Activated naive CD8-positive, alpha-beta T cell treated with anti-CD3 and anti-CD28 coated beads, Interleukin-2, amount 10 ng/mL, durations not matched to agents 7 days and 5 days (primary cell): ENCODE data around the gene KIF25. TPM values are rescaled to one million over a fixed set of nuclear protein-coding genes. Genes with fewer than 3 reads are reported as not detected.

ENCODE experiments used
- ATAC-seq: fragments of 150-1000 bp; cut with Tn5 transposase; one replicate; pipeline ENCODE4 v1.10.0; 2021; ENCODE audit warnings: low read depth, moderate library complexity
- POLR2A ChIA-PET: fragments of 350-600 bp; sonication (Branson Sonifier 250); formaldehyde crosslinking; loops from one replicate; lab custom pipeline; 2021; ENCODE audit warnings: antibody characterized with exemption; lab: Charles Lee
- DNase-seq: peaks from one replicate; pipeline ENCODE4 v3.0.0; 2021
- H3K27ac Mint-ChIP-seq: one replicate; pipeline ENCODE4 v1.8.0; 2022; ENCODE audit warnings: mild to moderate bottlenecking, mixed read lengths
- H3K27me3 Mint-ChIP-seq: one replicate; pipeline ENCODE4 v1.8.0; 2022; ENCODE audit warnings: mild to moderate bottlenecking, moderate library complexity, mixed read lengths
- H3K36me3 Mint-ChIP-seq: one replicate; pipeline ENCODE4 v1.8.0; 2021; ENCODE audit warnings: mild to moderate bottlenecking, mixed read lengths
- H3K4me1 Mint-ChIP-seq: one replicate; pipeline ENCODE4 v1.8.0; 2021; ENCODE audit warnings: mixed read lengths
- H3K4me3 Mint-ChIP-seq: one replicate; pipeline ENCODE4 v1.8.0; 2022; ENCODE audit warnings: mild to moderate bottlenecking, moderate library complexity, mixed read lengths
- H3K9me3 Mint-ChIP-seq: one replicate; pipeline ENCODE4 v1.8.0; 2021; ENCODE audit warnings: mixed read lengths
- total RNA-seq, 2 experiments: library from RNA; stranded (reverse); gene quantifications; one replicate each; pipeline ENCODE4 v1.2.3, GENCODE V29; 2021

KIF25 gene
- total RNA-seq, 2 experiments from 2014 or later = not detected

DNA sequence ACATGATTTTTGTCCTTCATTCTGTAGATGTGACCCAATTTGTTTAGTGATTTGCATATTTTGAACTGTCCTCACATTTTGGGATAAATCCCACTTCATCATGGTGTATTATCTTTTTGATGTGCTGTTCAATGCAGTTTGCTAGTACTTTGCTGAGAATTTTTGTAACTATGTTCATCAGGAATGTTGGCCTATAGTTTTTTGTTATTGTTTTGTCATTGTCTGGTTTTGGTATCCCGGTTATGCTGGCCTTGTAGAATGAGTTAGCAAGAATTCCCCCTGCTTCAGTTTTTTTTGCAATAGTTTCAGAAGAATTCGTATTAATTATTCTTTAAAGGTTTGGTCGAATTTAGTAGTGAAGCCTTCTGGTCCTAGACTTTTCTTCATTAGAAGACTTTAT is 11.9 kb downstream of the KIF25 start:
- H3K27ac Mint-ChIP-seq = no peak overlapping the region

DNA sequence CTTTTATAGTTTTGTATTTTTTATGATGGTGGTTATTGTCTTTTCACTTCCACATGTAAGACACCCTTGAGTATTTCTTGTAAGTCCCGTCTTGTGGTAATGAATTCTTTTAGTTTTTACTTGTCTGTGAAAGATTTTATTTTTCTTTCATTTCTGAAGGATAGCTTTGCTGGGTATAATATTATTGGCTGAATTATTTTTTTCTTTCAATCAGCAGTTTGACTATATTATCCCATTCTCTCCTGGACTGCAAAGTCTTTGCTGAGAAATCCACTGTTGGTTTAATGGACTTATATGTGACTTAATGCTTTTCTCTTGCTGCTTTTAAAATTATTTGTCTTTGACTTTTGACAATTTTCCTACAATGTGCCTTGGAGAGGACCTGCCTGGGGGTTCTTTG is 13.8 kb downstream of the KIF25 start:
- POLR2A ChIA-PET = no interaction called here
- Mint-ChIP-seq H3K9me3 (peaks cover 13% of the 10 kb centered on the region), H3K36me3 (no peaks in the 10 kb centered on the region), H3K27ac (no peak overlapping the region), H3K4me3 (no peak overlapping the region), H3K4me1 (no peaks in the 10 kb centered on the region), H3K27me3 (peaks cover 3% of the 10 kb centered on the region)
- no peak for ATAC-seq
- no peak for DNase-seq

More for the DNA sequence above, 11.9 kb downstream of the KIF25 start:
- H3K27me3 Mint-ChIP-seq = peaks cover 1% of the 10 kb centered on the region
- H3K4me1 Mint-ChIP-seq = no peaks in the 10 kb centered on the region
- ATAC-seq = no peak
- no peak overlapping the region for H3K4me3 Mint-ChIP-seq
- DNase-seq = no peak
- POLR2A ChIA-PET = no interaction called here
- no peaks in the 10 kb centered on the region for H3K36me3 Mint-ChIP-seq
- peaks cover 10% of the 10 kb centered on the region for H3K9me3 Mint-ChIP-seq

DNA sequence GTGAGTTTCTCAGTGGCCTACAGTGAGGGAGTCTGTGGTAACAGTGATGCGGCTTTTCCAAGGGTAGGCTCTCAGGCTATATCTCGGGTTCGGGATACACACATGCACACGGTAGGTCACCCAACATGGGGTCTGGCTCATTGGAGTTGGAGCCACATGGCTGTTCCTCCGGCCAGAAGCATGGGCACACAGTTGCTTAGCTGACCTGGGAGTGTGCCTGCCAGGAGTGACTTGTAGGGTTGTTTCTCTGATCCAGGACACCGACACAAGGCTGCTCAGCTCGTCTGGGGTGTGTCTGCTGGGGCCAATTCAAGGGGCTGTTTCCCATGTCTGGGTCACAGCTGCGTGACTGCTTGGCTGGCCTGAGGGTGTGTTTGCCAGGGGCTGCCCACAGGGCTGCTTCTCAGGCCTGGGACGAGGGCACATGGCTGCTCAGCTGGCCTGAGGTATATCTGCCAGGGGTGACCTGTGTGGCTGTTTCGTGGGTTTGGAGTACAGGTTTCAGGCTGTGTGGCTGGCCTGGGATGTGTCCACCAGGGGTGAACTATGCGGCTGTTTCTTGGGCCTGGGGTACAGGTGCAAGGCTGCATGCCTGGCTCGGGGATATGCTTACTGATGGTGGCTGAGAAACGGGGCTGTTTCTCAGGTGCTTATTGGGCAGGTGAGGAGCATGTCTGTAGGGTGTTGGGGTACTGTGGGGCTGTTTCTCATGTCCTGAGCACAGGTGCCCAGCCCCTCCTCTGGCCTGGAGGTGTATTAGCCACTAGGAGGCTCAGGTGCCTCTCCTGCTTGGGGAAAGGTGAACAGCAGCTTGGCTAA is 15.2 kb downstream of the KIF25 start:
- POLR2A ChIA-PET = no interaction called here
- ATAC-seq = no peak
- no peak overlapping the region for H3K4me3 Mint-ChIP-seq
- peaks cover 14% of the 10 kb centered on the region for H3K9me3 Mint-ChIP-seq
- H3K4me1 Mint-ChIP-seq = no peaks in the 10 kb centered on the region
- peaks cover 3% of the 10 kb centered on the region for H3K27me3 Mint-ChIP-seq
- no peak for DNase-seq
- H3K36me3 Mint-ChIP-seq = no peaks in the 10 kb centered on the region
- no peak overlapping the region for H3K27ac Mint-ChIP-seq

DNA sequence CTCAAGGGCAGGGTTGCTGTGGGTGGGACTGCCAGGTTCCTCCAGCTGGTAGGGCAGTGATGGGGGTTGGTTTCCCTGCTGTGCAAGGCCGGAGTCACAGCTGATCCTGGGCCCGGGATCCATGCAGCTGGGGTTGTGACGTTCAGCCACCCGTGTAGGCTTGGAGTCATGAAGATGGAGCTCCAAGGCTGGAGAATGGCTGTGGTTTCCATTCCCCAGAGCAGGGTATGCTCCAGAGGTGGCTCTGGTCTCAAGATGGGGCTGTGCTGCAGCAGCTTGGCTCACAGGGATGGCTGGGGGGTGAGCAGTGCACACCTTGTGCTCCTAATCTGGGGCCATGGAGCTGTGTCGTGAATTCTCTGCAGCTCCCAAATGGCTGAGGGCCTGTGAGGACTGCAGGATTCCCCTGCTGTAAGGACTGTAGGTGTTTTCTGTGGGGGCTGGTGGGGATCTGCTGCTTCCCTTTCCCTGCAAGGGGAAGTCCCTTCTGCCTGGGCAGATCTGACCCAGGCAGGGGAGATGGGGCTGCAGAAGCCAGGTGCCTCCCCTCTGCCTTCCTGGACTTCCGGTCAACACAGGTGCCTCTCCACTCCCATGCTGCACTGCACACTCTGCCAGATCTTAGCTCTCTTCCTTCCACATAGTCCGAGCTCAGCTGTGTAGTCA is 15.9 kb downstream of the KIF25 start:
- DNase-seq (no peak), ATAC-seq (no peak)
- no peak overlapping the region for H3K27ac Mint-ChIP-seq
- H3K4me1 Mint-ChIP-seq = no peaks in the 10 kb centered on the region
- peaks cover 14% of the 10 kb centered on the region for H3K9me3 Mint-ChIP-seq
- peaks cover 3% of the 10 kb centered on the region for H3K27me3 Mint-ChIP-seq
- H3K36me3 Mint-ChIP-seq = no peaks in the 10 kb centered on the region
- POLR2A ChIA-PET = no interaction called here
- no peak overlapping the region for H3K4me3 Mint-ChIP-seq

DNA sequence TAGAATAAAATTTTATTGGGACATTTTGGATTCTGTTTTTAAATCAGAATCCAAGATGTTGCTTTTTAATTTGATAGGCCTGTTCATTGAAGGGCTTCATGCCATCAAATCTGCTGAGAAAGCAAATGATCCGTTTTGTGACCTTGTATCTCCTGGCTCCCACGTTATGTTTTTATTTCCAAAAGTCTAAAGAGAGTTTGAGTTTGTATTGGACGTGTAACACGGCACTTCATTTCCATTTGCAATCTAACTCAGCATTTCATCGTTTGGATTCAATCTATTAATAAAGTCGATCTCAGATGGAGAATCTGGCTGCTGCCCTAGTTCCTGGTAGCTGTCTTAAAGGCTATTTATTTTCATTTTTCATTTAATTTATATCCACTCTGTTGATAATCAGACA is 17.0 kb downstream of the KIF25 start:
- peaks cover 3% of the 10 kb centered on the region for H3K27me3 Mint-ChIP-seq
- POLR2A ChIA-PET = no interaction called here

DNA sequence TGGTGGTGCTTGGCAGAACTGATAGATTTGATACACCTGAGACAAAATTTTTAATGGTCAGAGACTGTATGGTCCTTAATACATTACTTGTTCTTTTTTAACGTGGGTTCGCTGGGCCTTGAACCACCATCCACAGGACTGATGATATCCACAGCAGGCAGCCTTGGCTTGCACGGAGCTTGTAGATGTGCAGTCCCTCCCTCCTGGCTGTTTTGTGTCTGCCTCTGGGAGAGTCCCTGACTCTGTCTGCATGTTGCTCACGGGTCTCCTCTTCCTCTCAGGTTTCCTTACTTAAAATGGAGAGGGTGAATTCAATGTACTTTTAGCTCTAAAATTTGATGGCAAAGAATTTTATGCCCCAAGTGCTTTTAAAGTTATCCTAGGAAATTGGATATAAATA is 17.5 kb downstream of the KIF25 start:
- Mint-ChIP-seq H3K27me3 (peaks cover 4% of the 10 kb centered on the region), H3K4me1 (no peaks in the 10 kb centered on the region), H3K4me3 (no peak overlapping the region), H3K27ac (no peak overlapping the region), H3K9me3 (peaks cover 17% of the 10 kb centered on the region), H3K36me3 (no peaks in the 10 kb centered on the region)
- POLR2A ChIA-PET = no interaction called here
- DNase-seq = no peak
- no peak for ATAC-seq

More for the DNA sequence above, 17.0 kb downstream of the KIF25 start:
- Mint-ChIP-seq H3K9me3 (peaks cover 17% of the 10 kb centered on the region), H3K27ac (no peak overlapping the region), H3K4me1 (no peaks in the 10 kb centered on the region), H3K4me3 (no peak overlapping the region), H3K36me3 (no peaks in the 10 kb centered on the region)
- DNase-seq = no peak
- ATAC-seq = no peak

DNA sequence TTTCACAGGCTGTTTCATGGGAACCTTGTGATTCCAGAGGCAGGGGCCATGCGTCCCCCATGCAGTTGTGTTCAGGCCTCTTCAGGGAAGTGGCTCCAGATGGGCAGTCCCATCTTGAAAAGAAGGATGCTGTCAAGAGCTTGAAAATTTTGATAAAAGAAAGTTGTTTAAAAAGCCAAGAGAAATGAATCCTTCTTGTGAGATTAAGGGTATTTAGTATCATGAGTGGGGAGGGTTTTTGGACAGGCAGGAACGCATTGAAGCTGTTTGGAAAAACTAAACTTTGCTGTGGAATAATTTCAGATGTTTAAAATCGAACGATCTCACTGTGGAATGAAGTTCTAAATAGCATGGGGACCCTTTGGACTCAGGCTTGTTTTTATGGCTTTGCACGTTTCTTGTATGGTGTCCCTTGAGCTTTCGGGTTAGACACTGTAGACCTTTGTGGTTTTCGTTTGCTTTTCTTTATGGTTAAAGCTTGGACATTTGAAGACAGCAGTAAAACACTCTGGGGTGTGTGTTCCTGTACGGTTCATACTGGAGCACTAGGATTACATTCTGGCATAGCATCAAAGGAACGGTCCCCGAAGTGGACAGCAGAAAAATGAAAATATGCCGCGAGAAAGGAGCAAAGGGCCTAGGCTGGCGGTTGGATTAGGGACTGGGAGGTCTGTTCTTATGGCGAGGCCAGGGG is 18.2 kb downstream of the KIF25 start:
- H3K36me3 Mint-ChIP-seq = no peaks in the 10 kb centered on the region
- no peak overlapping the region for H3K27ac Mint-ChIP-seq
- no peak for ATAC-seq
- DNase-seq = no peak
- POLR2A ChIA-PET = no interaction called here
- no peaks in the 10 kb centered on the region for H3K4me1 Mint-ChIP-seq
- no peak overlapping the region for H3K4me3 Mint-ChIP-seq
- H3K27me3 Mint-ChIP-seq = peaks cover 6% of the 10 kb centered on the region
- peaks cover 13% of the 10 kb centered on the region for H3K9me3 Mint-ChIP-seq

DNA sequence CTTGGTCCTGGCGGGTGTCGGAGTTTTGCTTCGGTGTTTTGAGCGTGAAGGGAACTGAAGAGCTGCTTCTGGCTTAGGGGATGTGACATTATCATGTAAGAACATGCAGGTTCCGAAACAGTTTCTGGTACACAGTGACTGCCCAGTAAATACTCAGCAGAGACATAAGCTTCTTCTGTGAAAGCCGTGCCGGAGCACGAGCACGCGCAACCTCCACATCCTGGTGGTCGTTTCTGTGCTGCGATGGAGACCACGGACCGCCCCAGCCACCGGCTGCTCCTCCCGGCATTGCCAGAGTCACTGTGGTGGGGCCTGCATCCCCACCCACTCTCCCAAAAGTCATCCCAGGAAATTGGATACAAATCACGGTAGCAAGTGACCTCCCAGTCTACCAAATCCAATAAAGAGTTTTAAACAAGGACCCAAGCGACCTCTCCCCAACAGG is 18.7 kb downstream of the KIF25 start:
- ATAC-seq = no peak
- POLR2A ChIA-PET = no interaction called here
- Mint-ChIP-seq H3K27me3 (peaks cover 6% of the 10 kb centered on the region), H3K9me3 (peaks cover 11% of the 10 kb centered on the region), H3K4me1 (no peaks in the 10 kb centered on the region), H3K36me3 (no peaks in the 10 kb centered on the region), H3K4me3 (no peak overlapping the region), H3K27ac (no peak overlapping the region)
- no peak for DNase-seq

DNA sequence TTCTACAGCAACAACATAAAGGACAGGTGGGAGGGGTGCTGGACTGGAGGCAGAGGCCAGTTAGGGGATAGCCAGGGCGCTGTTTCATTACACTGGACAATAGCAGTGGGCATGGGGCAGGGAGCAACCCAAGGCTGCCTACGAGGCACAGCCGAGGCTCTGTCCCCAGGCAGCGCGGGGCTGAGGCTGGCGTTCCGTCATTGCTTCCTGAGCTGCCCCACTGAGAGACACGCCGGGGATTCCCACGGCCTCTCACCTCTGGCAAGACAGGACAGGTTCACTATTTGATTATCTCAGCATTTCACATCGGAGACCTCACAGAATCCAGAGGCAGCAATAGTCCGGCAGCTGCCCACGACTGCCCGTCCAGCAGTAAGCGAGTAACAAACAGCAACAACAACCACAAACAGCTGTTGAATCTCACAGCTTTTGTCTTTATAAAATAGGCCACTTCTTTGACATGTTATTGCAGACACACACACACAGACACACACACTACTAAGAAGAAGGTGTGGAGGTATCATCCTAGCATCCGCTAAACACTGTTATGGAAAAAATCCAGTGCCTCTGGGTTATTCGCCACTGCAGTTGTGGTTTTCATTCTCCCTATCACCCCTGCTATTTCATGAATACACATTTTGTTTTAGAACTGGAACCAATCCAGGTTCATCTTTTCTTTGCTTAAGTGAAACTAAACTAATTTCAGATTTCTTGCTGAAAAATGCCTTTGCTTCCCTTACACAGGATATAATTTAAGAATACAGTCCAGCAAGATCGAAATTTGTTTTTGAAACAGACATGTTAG is 19.5 kb downstream of the KIF25 start:
- Mint-ChIP-seq H3K4me3 (no peak overlapping the region), H3K9me3 (peaks cover 9% of the 10 kb centered on the region), H3K4me1 (no peaks in the 10 kb centered on the region), H3K36me3 (no peaks in the 10 kb centered on the region), H3K27ac (no peak overlapping the region), H3K27me3 (peaks cover 6% of the 10 kb centered on the region)
- ATAC-seq (no peak), DNase-seq (no peak)
- POLR2A ChIA-PET = no interaction called here

DNA sequence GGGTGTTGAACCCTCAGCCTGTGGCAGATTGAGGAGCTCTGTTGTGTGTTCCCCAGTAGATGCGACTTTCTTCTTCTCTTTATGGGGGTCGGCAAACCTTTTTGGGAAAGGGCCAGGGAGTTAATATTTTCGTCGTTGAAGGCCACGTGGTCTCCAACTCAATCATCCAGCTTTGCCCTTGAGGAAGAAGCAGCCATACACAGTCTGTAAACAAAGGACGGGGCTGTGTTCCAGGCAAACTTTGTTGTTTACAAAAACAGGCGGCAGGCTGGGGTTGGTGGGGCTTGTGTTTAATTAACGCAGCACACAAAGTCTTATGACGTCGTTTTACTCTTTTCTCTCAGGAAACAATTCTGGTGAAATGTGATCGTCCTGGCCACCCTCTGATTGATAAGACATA is 20.2 kb downstream of the KIF25 start:
- peaks cover 6% of the 10 kb centered on the region for H3K27me3 Mint-ChIP-seq
- DNase-seq (no peak), ATAC-seq (no peak)
- no peaks in the 10 kb centered on the region for H3K4me1 Mint-ChIP-seq
- no peak overlapping the region for H3K27ac Mint-ChIP-seq
- no peaks in the 10 kb centered on the region for H3K36me3 Mint-ChIP-seq
- POLR2A ChIA-PET = no interaction called here
- H3K9me3 Mint-ChIP-seq = peaks cover 7% of the 10 kb centered on the region
- H3K4me3 Mint-ChIP-seq = no peak overlapping the region

DNA sequence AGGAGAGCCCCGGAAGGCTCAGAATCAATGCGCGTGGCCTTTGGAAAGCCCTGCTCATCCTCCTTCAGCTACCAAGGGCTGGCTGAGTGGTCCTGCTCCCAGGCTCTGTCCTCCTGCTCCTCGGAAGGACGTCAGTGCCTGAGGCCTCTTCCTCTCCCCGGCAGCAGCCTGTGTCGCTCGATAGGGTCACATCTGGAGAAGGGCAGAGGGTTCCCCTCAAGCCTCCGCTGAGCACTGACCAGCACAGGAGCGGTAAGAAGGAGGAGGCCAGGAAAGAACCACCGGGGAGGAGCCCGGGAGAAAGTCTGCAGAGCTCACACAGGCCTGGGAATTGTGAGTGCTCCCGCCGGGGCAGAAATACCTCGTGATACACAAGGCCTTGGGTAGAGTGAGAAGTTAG is 21.2 kb downstream of the KIF25 start:
- DNase-seq (no peak), ATAC-seq (no peak)
- H3K27ac Mint-ChIP-seq = no peak overlapping the region
- no peaks in the 10 kb centered on the region for H3K36me3 Mint-ChIP-seq
- peaks cover 6% of the 10 kb centered on the region for H3K27me3 Mint-ChIP-seq
- H3K9me3 Mint-ChIP-seq = peaks cover 7% of the 10 kb centered on the region
- POLR2A ChIA-PET = no interaction called here
- H3K4me1 Mint-ChIP-seq = no peaks in the 10 kb centered on the region
- H3K4me3 Mint-ChIP-seq = no peak overlapping the region

DNA sequence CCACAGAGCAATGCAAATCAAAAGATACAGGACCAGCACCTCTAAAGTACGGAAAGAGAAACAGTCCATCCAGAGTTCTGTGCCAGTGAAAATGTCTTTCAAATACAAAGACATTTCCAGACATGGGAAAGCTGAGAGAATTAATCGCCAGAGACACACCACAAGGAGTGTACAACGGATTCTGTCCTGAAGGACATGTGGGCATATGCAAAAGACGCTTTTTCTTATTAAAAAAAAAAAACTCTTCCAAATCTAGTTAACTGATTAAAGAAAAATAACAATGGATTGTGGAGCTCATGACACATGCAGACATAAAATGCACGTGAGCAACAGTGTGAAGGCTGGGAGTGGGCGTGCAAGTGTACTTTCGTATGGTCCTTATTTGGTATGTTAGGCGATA is 22.8 kb downstream of the KIF25 start:
- Mint-ChIP-seq H3K27me3 (peaks cover 4% of the 10 kb centered on the region), H3K36me3 (no peaks in the 10 kb centered on the region), H3K4me3 (no peak overlapping the region), H3K4me1 (no peaks in the 10 kb centered on the region), H3K27ac (no peak overlapping the region), H3K9me3 (peaks cover 6% of the 10 kb centered on the region)
- DNase-seq = no peak
- POLR2A ChIA-PET = no interaction called here
- no peak for ATAC-seq

DNA sequence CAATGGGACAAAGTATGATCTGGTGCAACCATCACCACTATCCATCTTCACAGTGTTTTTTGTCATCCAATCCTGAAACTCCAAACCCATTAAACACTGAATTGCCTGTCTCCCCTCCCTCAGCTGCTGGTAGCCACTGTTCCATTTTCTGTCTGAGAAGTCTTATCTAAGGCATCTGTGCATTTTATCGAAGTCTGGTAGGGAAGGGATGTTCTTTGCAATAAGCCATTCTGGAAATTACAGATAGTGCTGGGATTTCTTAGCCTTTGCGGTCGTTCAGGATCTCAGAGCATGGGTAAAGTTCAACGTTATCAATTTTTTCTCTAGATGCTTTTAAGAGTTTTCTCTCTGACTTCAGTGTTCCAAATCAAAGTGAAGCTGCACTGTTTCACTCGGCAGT is 24.1 kb downstream of the KIF25 start:
- no peak for ATAC-seq

More for the DNA sequence above, 24.1 kb downstream of the KIF25 start:
- no peak overlapping the region for H3K4me3 Mint-ChIP-seq
- H3K27me3 Mint-ChIP-seq = peaks cover 4% of the 10 kb centered on the region
- H3K4me1 Mint-ChIP-seq = no peaks in the 10 kb centered on the region
- H3K36me3 Mint-ChIP-seq = no peaks in the 10 kb centered on the region
- POLR2A ChIA-PET = no interaction called here
- no peak overlapping the region for H3K27ac Mint-ChIP-seq
- peaks cover 4% of the 10 kb centered on the region for H3K9me3 Mint-ChIP-seq
- DNase-seq = no peak
